Fibroblast of the aortic adventitia (primary cell): ENCODE results near the gene NT5C2. TPM values are rescaled to one million over a fixed set of nuclear protein-coding genes. Genes with fewer than 3 reads are reported as not detected.

Experiments
- DNase-seq: peaks from one replicate; pipeline ENCODE4 v3.0.0-alpha.2; 2010; ENCODE audit warnings: low read depth
- H3K4me3 ChIP-seq: 2 replicates; pipeline ENCODE4 v1.5.1; 2011; ENCODE audit warnings: low read depth, mild to moderate bottlenecking, control low read depth, low read length, moderate library complexity
- total RNA-seq: library from RNA; depleted of rRNA; stranded (reverse); fragments of >200 nt; gene quantifications from 2 replicates; pipeline ENCODE4 v1.2.3, GENCODE V29; 2012; ENCODE audit warnings: low replicate concordance
- TF ChIP-seq, protein P1 (sequence below): IDR thresholded peaks from 2 replicates; pipeline ENCODE4 v1.5.1; 2011; ENCODE audit warnings: mild to moderate bottlenecking, low read length, control low read depth, inconsistent platforms; ENCODE audit not compliant: insufficient read depth

NT5C2 gene
- total RNA-seq, 1 donor = 95.2 TPM

DNA sequence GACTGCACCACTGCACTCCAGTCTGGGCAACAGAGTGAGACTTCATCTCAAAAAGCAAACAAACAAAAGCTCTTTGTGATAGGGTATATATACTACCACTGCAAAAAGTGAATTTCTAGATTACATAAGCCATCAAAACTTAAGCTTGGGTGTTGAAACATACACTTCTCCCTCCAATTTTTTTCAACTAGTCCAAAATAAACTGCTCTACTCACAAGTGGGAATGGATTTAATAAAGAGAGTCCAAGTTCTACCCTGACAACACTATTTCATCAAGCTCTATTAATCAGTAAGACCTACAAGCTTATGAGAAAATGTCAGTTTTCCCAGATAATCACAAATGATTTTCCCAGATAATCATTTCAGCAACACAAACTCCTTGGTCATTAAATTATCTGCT lies 82.7 kb downstream of the NT5C2 start:
- no peak for DNase-seq
- TF ChIP-seq, protein P1, sequence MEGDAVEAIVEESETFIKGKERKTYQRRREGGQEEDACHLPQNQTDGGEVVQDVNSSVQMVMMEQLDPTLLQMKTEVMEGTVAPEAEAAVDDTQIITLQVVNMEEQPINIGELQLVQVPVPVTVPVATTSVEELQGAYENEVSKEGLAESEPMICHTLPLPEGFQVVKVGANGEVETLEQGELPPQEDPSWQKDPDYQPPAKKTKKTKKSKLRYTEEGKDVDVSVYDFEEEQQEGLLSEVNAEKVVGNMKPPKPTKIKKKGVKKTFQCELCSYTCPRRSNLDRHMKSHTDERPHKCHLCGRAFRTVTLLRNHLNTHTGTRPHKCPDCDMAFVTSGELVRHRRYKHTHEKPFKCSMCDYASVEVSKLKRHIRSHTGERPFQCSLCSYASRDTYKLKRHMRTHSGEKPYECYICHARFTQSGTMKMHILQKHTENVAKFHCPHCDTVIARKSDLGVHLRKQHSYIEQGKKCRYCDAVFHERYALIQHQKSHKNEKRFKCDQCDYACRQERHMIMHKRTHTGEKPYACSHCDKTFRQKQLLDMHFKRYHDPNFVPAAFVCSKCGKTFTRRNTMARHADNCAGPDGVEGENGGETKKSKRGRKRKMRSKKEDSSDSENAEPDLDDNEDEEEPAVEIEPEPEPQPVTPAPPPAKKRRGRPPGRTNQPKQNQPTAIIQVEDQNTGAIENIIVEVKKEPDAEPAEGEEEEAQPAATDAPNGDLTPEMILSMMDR = no peak
- H3K4me3 ChIP-seq = no peak overlapping the region

DNA sequence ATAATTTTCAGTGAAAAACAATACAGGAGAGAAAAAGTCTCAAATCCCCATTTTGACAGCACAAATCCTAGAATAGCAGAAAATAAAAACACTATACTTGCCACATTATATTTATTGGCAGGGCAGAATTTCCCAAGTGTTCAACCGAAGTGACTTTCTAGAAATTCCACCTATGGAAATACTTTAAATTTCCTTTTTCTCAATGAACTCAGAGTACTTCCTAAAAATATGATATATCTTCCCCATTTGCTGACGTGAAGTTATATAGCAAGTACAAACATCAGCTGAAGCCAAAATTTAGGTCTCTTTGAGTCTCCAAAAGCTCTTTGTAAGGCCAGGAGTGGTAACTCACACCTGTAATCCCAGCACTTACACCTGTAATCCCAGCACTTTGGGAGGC lies 83.3 kb downstream of the NT5C2 start:
- H3K4me3 ChIP-seq = no peak overlapping the region
- no peak for DNase-seq
- TF ChIP-seq, protein P1 = no peak

DNA sequence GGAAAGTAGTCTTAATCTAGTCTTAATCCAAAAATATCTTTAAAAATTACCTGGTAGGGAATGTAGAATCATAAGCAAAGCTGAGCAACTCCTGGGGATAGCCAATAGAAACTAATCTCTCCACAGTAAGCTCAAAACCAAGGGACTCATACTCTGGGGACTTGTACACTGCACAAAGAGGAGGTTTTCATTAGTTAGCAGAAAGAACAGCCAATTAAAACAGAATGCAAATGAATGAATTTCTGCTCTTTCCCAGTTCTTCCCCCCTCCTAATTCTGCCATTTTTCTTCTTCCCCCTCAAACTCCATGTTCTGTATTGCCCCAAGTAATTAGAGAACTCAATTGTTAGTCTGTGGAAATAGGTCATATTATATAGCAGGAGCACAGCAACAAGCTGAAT lies 86.5 kb downstream of the NT5C2 start:
- DNase-seq = no peak

DNA sequence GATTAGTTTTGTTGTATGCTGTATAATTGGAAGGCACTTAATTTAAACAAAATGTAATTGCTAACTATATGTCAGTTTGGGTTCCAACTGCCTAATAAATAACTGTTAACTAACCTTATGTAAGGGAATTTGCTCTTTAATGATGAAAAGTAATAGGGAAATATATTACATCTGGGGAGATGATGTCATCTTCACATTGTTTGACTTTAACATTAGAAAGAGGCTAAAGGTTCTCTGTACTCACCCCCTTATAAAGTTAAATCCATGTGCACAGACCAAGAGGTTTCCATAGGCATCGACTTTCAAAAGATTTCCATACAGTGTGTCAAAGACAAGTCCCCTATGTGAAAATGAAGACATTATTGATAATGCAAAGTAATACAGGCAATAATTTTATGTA lies 87.6 kb downstream of the NT5C2 start:
- H3K4me3 ChIP-seq = no peak overlapping the region
- DNase-seq = no peak
- TF ChIP-seq, protein P1 = no peak

More for the DNA sequence above, 86.5 kb downstream of the NT5C2 start:
- no peak overlapping the region for H3K4me3 ChIP-seq
- TF ChIP-seq, protein P1 = no peak

DNA sequence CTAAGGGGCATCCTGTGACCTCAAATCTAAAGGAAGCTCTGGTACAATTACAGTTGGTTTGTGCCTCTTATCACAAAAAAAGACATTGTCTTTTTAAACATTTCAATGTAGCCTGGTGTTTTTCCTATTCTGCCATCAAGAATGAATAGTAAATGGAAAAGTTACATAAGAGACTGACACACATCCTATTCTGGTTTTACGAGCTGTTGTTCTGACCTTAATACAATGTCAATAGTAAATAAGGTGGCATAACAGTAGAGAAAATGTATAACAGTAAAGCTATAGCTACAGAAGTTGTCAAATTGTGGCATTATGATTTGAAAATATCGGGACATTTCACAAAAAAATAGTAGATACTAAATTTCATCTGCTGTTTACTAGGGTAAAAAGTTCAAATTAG lies 88.4 kb downstream of the NT5C2 start:
- H3K4me3 ChIP-seq = no peak overlapping the region
- no peak for DNase-seq
- TF ChIP-seq, protein P1 = no peak

DNA sequence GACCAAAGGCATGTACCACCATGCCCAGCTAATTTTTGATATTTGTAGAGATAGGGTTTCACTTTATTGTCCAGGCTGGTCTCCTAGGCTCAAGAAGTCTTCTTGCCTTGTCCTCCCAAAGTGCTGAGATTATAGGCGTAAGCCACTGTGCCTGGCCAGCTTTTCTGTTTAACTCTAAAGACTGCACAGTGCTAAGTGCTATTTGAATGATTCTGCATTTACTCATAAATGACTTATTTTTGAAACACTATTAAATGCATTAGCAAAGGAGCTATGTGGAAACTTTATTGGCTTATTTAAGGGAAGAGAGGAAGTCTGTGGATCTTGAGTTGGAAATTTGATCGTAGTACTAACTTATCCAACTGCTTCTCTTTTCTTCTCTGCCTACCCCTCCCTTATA lies 89.1 kb downstream of the NT5C2 start:
- DNase-seq = no peak
- TF ChIP-seq, protein P1 = no peak
- H3K4me3 ChIP-seq = no peak overlapping the region

DNA sequence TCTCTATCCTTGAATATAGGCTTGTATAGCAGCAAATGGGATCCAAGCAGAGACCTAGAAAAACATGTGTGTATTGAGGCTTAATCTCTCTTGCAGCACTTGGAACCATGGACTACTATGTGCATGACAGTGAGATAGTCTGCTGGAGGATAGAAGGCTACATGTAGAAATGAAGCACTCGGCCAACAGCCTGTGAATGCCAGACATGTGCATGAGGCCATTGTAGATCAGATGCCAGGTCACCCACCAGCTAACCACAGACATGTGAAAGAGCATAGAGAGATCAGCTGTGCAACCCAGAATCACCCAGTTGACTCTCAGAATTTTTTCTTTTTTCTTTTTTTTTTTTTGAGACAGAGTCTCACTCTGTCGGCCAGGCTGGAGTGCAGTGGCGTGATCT lies 90.9 kb downstream of the NT5C2 start:
- no peak overlapping the region for H3K4me3 ChIP-seq
- DNase-seq = no peak
- TF ChIP-seq, protein P1 = no peak
